K562 (cell line): ENCODE results near the gene DSTYK. TPM values are rescaled to one million over a fixed set of nuclear protein-coding genes. Genes with fewer than 3 reads are reported as not detected.
A peak's percentile ranks its signal among the peaks of the same experiment; 100 is the strongest.

ENCODE experiments used
- ATAC-seq: fragments of 200-7000 bp; cut with Tn5 transposase; 3 replicates; pipeline ENCODE4 v1.9.1; 2020; ENCODE audit warnings: moderate library complexity
- BruUV-seq: library from RNA; stranded (reverse); fragments of 400-500 nt; replicated peaks from 2 replicates; lab custom pipeline; 2021; lab: Mats Ljungman, UMichigan
- CTCF ChIA-PET: fragments of 300-600 bp; formaldehyde crosslinking; extraction: SDS; loops from one replicate; lab custom pipeline; 2021; ENCODE audit warnings: low intra/inter-chr PET ratio; lab: Yijun Ruan, JAX
- POLR2A ChIA-PET: fragments of 300-600, 350-650 bp; sonication (Branson Sonifier 250); formaldehyde crosslinking; extraction: SDS; loops from one replicate; lab custom pipeline; 2021; ENCODE audit warnings: antibody characterized with exemption, inconsistent platforms; lab: Yijun Ruan, JAX
- DNase-seq, 4 experiments: peaks; one replicate each; pipeline versions ENCODE4 v3.0.0 to v3.0.0-alpha.2; 2011 to 2018; ENCODE audit warnings: low spot score in 3 of 4, mixed read lengths in 3 of 4; ENCODE audit errors: extremely low read depth in 1 of 4
- FAIRE-seq: peaks from 2 replicates; lab custom pipeline; 2011; peaks lifted over from hg19 to GRCh38; lab: Jason Lieb, UNC
- H2AFZ ChIP-seq: 2 replicates; pipeline ENCODE4 v1.6.0; 2011; ENCODE audit warnings: low read depth, low read length, control low read depth, inconsistent platforms
- H3K27ac ChIP-seq: fragments of 200-600 bp; 3 replicates; pipeline ENCODE4 v1.8.0; 2011; ENCODE audit warnings: low read depth, mild to moderate bottlenecking, control low read depth, inconsistent platforms, low read length, moderate library complexity, mixed read lengths; ENCODE audit errors: extremely low read depth
- H3K27me3 ChIP-seq, 2 experiments: fragments of 300-600 bp in 1 of 2; 2 replicates in 1 of 2; 3 replicates in 1 of 2; pipeline versions ENCODE4 v1.6.0 to v1.8.0; 2011; ENCODE audit warnings: inconsistent platforms in 2 of 2, low read length in 2 of 2, mild to moderate bottlenecking in 1 of 2, mixed read lengths in 1 of 2, moderate library complexity in 1 of 2; ENCODE audit not compliant: control insufficient read depth in 2 of 2, insufficient read depth in 2 of 2
- H3K36me3 ChIP-seq: fragments of 300-600 bp; 3 replicates; pipeline ENCODE4 v1.8.0; 2011; ENCODE audit warnings: mild to moderate bottlenecking, low read length, inconsistent platforms; ENCODE audit not compliant: control insufficient read depth, insufficient read depth
- H3K4me1 ChIP-seq, 2 experiments: fragments of 200-600 bp in 1 of 2; replicated peaks in 1 of 2; 2 replicates in 1 of 2; 3 replicates in 1 of 2; pipeline versions ENCODE4 v1.5.1 to v1.8.0; 2011; ENCODE audit warnings: inconsistent platforms in 2 of 2, low read length in 2 of 2, mild to moderate bottlenecking in 1 of 2, mixed read lengths in 1 of 2, moderate library complexity in 1 of 2; ENCODE audit not compliant: control insufficient read depth in 2 of 2, insufficient read depth in 2 of 2
- H3K4me2 ChIP-seq: 2 replicates; pipeline ENCODE4 v1.6.1; 2011; ENCODE audit warnings: low read length, control low read depth, inconsistent platforms, mixed read lengths; ENCODE audit not compliant: insufficient read depth
- H3K4me3 ChIP-seq: fragments of 200-600 bp; sonication (generic), shearing (Covaris generic); 2 replicates; pipeline ENCODE4 v1.5.1; 2016; ENCODE audit warnings: control low read depth, inconsistent platforms
- H3K79me2 ChIP-seq: fragments of 200-600 bp; 3 replicates; pipeline ENCODE4 v1.8.0; 2011; ENCODE audit warnings: low read length, inconsistent platforms; ENCODE audit not compliant: control insufficient read depth, insufficient read depth
- H3K9ac ChIP-seq, 2 experiments: 2 replicates each; pipeline versions ENCODE4 v1.6.0 to v1.6.1; 2011; ENCODE audit warnings: low read depth in 2 of 2, low read length in 2 of 2, control low read depth in 1 of 2, inconsistent platforms in 1 of 2, mild to moderate bottlenecking in 1 of 2, mixed read lengths in 1 of 2; ENCODE audit not compliant: insufficient read depth in 1 of 2
- H3K9me1 ChIP-seq: one replicate; pipeline ENCODE4 v1.6.0; 2011; ENCODE audit warnings: inconsistent platforms, mild to moderate bottlenecking, low read length, moderate library complexity; ENCODE audit not compliant: control insufficient read depth, insufficient read depth
- H3K9me3 ChIP-seq: replicated peaks from 2 replicates; pipeline ENCODE4 v1.5.1; 2011; ENCODE audit warnings: low read depth, low read length, inconsistent platforms; ENCODE audit not compliant: control insufficient read depth, insufficient read depth
- H4K20me1 ChIP-seq: replicated peaks from 2 replicates; pipeline ENCODE4 v1.6.1; 2011; ENCODE audit warnings: low read length, inconsistent platforms, mixed read lengths; ENCODE audit not compliant: control insufficient read depth, insufficient read depth
- BACH1 ChIP-seq: fragments of 200-800 bp; sonication (Bioruptor generic); IDR thresholded peaks from 2 replicates; pipeline ENCODE4 v1.6.1; 2016; ENCODE audit warnings: missing genetic modification characterization, missing compliant biosample characterization
- CXXC5 ChIP-seq: fragments of 250-450 bp; sonication (Bioruptor Pico); IDR thresholded peaks from 2 replicates; pipeline ENCODE4 v1.8.0; 2022; ENCODE audit warnings: inconsistent platforms, mild to moderate bottlenecking, moderate library complexity
- ELF4 ChIP-seq: fragments of 450-650 bp; formaldehyde crosslinking; IDR thresholded peaks from 2 replicates; pipeline ENCODE4 v1.4.0; 2022; ENCODE audit warnings: missing genetic modification characterization
- ETV5 ChIP-seq: sonication (generic); formaldehyde crosslinking; IDR thresholded peaks from 2 replicates; pipeline ENCODE4 v1.4.0; 2020; ENCODE audit warnings: low read depth, mild to moderate bottlenecking, missing genetic modification reagents
- FOXA3 ChIP-seq, 2 experiments: fragments of 450-650 bp in 1 of 2; sonication (generic) in 1 of 2; formaldehyde crosslinking; IDR thresholded peaks in 1 of 2; conservative IDR thresholded peaks in 1 of 2; 2 replicates each; pipeline versions ENCODE4 v1.4.0 to v1.8.0; 2020 to 2022; ENCODE audit warnings: mild to moderate bottlenecking in 2 of 2, missing genetic modification reagents in 1 of 2
- MEIS2 ChIP-seq: fragments of 450-650 bp; IDR thresholded peaks from 2 replicates; pipeline ENCODE4 v1.6.1; 2014; ENCODE audit warnings: mild to moderate bottlenecking; ENCODE audit not compliant: partially characterized antibody
- MYNN ChIP-seq, 2 experiments: sonication (generic); formaldehyde crosslinking in 1 of 2; IDR thresholded peaks; 2 replicates each; pipeline versions ENCODE4 v1.5.0 to v1.6.1; 2016 to 2020; ENCODE audit warnings: antibody characterized with exemption in 1 of 2, missing genetic modification reagents in 1 of 2
- NCOA2 ChIP-seq, 2 experiments: fragments of 450-650 bp; IDR thresholded peaks; 2 replicates each; pipeline ENCODE4 v1.6.1; 2018; ENCODE audit warnings: mild to moderate bottlenecking in 2 of 2, moderate library complexity in 1 of 2; ENCODE audit not compliant: partially characterized antibody in 2 of 2
- PHF21A ChIP-seq: fragments of 450-650 bp; IDR thresholded peaks from 2 replicates; pipeline ENCODE4 v1.6.1; 2017; ENCODE audit warnings: low read depth, borderline replicate concordance
- SAFB2 ChIP-seq: fragments of 200-400 bp; formaldehyde crosslinking; IDR thresholded peaks from 2 replicates; pipeline ENCODE4 v1.6.1; 2018; ENCODE audit warnings: borderline replicate concordance, low read length, low read depth, moderate library complexity; ENCODE audit not compliant: severe bottlenecking
- TEAD4 ChIP-seq, 2 experiments: sonication (generic) in 1 of 2; formaldehyde crosslinking in 1 of 2; IDR thresholded peaks; 2 replicates each; pipeline versions ENCODE4 v1.6.1 to v1.8.0; 2012 to 2022; ENCODE audit warnings: borderline replicate concordance in 1 of 2, inconsistent platforms in 1 of 2, low read length in 1 of 2, mild to moderate bottlenecking in 1 of 2, missing genetic modification reagents in 1 of 2
- ZFP36 ChIP-seq: fragments of 150-350 bp; IDR thresholded peaks from 2 replicates; pipeline ENCODE4 v1.6.1; 2018; ENCODE audit warnings: low read length, low read depth; ENCODE audit not compliant: partially characterized antibody
- WGBS: fragments of 100-300 bp; shearing (Covaris generic); methylation state at CpG from one replicate; pipeline ENCODE4 v1.1.6; 2016; ENCODE audit warnings: low coverage, mixed read lengths; ENCODE audit not compliant: insufficient coverage; ENCODE audit errors: missing lambda C conversion rate; 5-methylcytosine and 5-hydroxymethylcytosine counted together
- in situ Hi-C: fragments of 300-500 bp; cut with MboI; formaldehyde crosslinking; loops from 4 replicates; pipeline ENCODE4 v1.15.0; 2018; ENCODE audit warnings: inconsistent platforms, mixed read lengths
- intact Hi-C: fragments of 100-400 bp; cut with micrococcal nuclease; formaldehyde crosslinking; loops from 2 replicates; pipeline ENCODE4 v1.14.2; 2022
- polyA plus RNA-seq, 8 experiments: library from polyadenylated mRNA; depleted of rRNA in 4 of 8; stranded (reverse) in 5 of 8; unstranded in 3 of 8; fragments of >200 nt; fragmentation: Nextera tagmentation in 2 of 8; fragmentation: Illumina TruSeq in 1 of 8; extraction: Ambion mirVana in 2 of 8; extraction: Trizol in 1 of 8; gene quantifications; 2 replicates each; pipeline versions ENCODE4 v1.2.1 to v1.2.3, GENCODE V29; 2011 to 2014; ENCODE audit warnings: inconsistent platforms in 1 of 8, missing spikeins in 1 of 8
- total RNA-seq, 7 experiments: library from RNA; depleted of rRNA in 6 of 7; stranded (reverse); fragments of >200 nt in 6 of 7; fragmentation: Illumina TruSeq in 2 of 7; extraction: Trizol in 2 of 7; gene quantifications; 2 replicates each; pipeline versions ENCODE4 v1.2.1 to v1.2.3, GENCODE V29; 2011 to 2021; ENCODE audit warnings: low replicate concordance in 1 of 7

DSTYK gene
- total and polyA plus RNA-seq, 9 of the 15 experiments (the other 6 are each of a cell fraction or from before 2014, with no cell fraction given): 4.2 to 7.1 (median 6.2) TPM

GRCh38 chr1:205190845-205191577 is 20.5 kb downstream of the DSTYK start:
- H3K27ac ChIP-seq: no peak overlapping the region
- H3K9me1 ChIP-seq: no peaks in the 10 kb centered on the region
- intact Hi-C loops (no loop called here), in situ Hi-C loops (no loop called here)
- DNase-seq (no peak), FAIRE-seq (no peak), ATAC-seq (peak; percentile 28)
- no peaks in the 10 kb centered on the region for H4K20me1 ChIP-seq
- TF ChIP-seq MEIS2 (peak; percentile 24), ETV5 (CRISPR knock-in tag) (no peak), NCOA2 (IDR thresholded peaks at IDR 0.05; ENCODE audit: partially characterized antibody in 2 of 2) (peak in 1 of 2 experiments; percentile 15), BACH1 (tag) (0 out of 2 replicates have a peak, but pooled peaks have one; percentile 37), TEAD4 (IDR thresholded peaks at IDR 0.05; ENCODE audit: low read length) (no peak), TEAD4 (CRISPR knock-in tag; IDR thresholded peaks at IDR 0.05; ENCODE audit: borderline replicate concordance) (0 out of 2 replicates have a peak, but pooled peaks have one; percentile 31), MYNN (IDR thresholded peaks at IDR 0.05) (no peak), MYNN (CRISPR knock-in tag; IDR thresholded peaks at IDR 0.05) (no peak), CXXC5 (CRISPR knock-in tag) (0 out of 2 replicates have a peak, but pooled peaks have one; percentile 21), ZFP36 (peak; percentile 23), ELF4 (CRISPR knock-in tag) (no peak), PHF21A (no peak), FOXA3 (CRISPR knock-in tag; conservative IDR thresholded peaks at IDR 0.05 in 1 of 2, IDR thresholded peaks at IDR 0.05 in 1 of 2) (no peak), SAFB2 (no peak)
- H3K36me3 ChIP-seq: peaks cover 9% of the 10 kb centered on the region; the same call in 2 of the 3 replicates
- peaks cover 0 to 39% of the 10 kb centered on the region in 2 experiments; a peak in 4 of 5 replicates for H3K4me1 ChIP-seq
- H3K79me2 ChIP-seq: peaks cover 38% of the 10 kb centered on the region
- no peaks in the 10 kb centered on the region for H3K27me3 ChIP-seq
- no TSS peak for BruUV-seq
- H3K9ac ChIP-seq: peak overlapping the region in 1 of 2 experiments; percentile 23; a peak in 1 of 4 replicates
- no peak overlapping the region for H3K4me2 ChIP-seq
- WGBS: 23% methylated on average over 9 of the region's 9 CpGs
- POLR2A ChIA-PET: interaction anchor here (0.7 to 1.7 kb wide), 9 partner anchors 7 to 25 kb away, joined by 3 to 9 read pairs (median 5); no protein-coding TSS in a partner anchor
- no peak overlapping the region for H3K4me3 ChIP-seq
- H2AFZ ChIP-seq: no peak overlapping the region
- H3K9me3 ChIP-seq: no peaks in the 10 kb centered on the region
- CTCF ChIA-PET: no interaction called here
